NCI-H2227 treated with DMSO at 0.1 percent for 48 hours (cell line): ENCODE measurements around the gene SLC26A9.
A peak's percentile ranks its signal among the peaks of the same experiment; 100 is the strongest.
"Not testable (repeated sequence)": the region's sequence is repeated elsewhere in the genome, so short reads cannot be mapped to it uniquely, and the experiment has no call there.

Experiments used
- DNase-seq: peaks from one replicate; lab custom pipeline; 2025; lab: John Stamatoyannopoulos, UW

Gene SLC26A9

GRCh38 chr1:205926213-205926612, 17.0 kb downstream of the SLC26A9 start:
- DNase-seq: no peak

- DNase-seq: no peak
These were observed 17.5 kb downstream of the SLC26A9 start for GRCh38 chr1:205925736-205926135.

- DNase-seq: no peak
These were observed 18.8 kb downstream of the SLC26A9 start for GRCh38 chr1:205924460-205924790.

- no peak for DNase-seq
These were observed 19.4 kb downstream of the SLC26A9 start for GRCh38 chr1:205923651-205924459.

- no peak for DNase-seq
These were observed 20.4 kb downstream of the SLC26A9 start for GRCh38 chr1:205922806-205923205.

GRCh38 chr1:205922314-205922713, 20.9 kb downstream of the SLC26A9 start:
- no peak for DNase-seq

- no peak for DNase-seq
These were observed 21.7 kb downstream of the SLC26A9 start for GRCh38 chr1:205921570-205921909.

- DNase-seq: no peak
These were observed 22.2 kb downstream of the SLC26A9 start for GRCh38 chr1:205920861-205921569.

- no peak for DNase-seq
These were observed 23.1 kb downstream of the SLC26A9 start for GRCh38 chr1:205920159-205920558.

- peak; percentile 74 for DNase-seq
These were observed 24.1 kb downstream of the SLC26A9 start for GRCh38 chr1:205918955-205919746.

- no peak for DNase-seq
These were observed 25.6 kb downstream of the SLC26A9 start for GRCh38 chr1:205917466-205918238.

GRCh38 chr1:205916541-205916940, 26.7 kb downstream of the SLC26A9 start:
- DNase-seq: no peak

GRCh38 chr1:205915354-205915990, 27.8 kb downstream of the SLC26A9 start:
- DNase-seq: no peak

- DNase-seq: no peak
These were observed 28.5 kb downstream of the SLC26A9 start for GRCh38 chr1:205914730-205915129.

- no peak for DNase-seq
These were observed 29.1 kb downstream of the SLC26A9 start for GRCh38 chr1:205914155-205914507.

GRCh38 chr1:205913451-205914154, 29.7 kb downstream of the SLC26A9 start:
- DNase-seq: no peak

- no peak for DNase-seq
These were observed 35.5 kb downstream of the SLC26A9 start for GRCh38 chr1:205907794-205908193.

GRCh38 chr1:205905095-205905494, 38.2 kb downstream of the SLC26A9 start:
- not testable (repeated sequence) for DNase-seq

GRCh38 chr1:205896351-205896750, 46.9 kb downstream of the SLC26A9 start:
- no peak for DNase-seq

GRCh38 chr1:205894119-205894518, 49.1 kb downstream of the SLC26A9 start:
- not testable (repeated sequence) for DNase-seq

- DNase-seq: not testable (repeated sequence)
These were observed 51.1 kb downstream of the SLC26A9 start for GRCh38 chr1:205892175-205892574.
